Measurements from ENCODE around the gene OSCAR.

The OSCAR gene

GRCh38 chr19:54084410-54084809, 16.2 kb downstream of the OSCAR start:
- DNase-seq (ENCODE audit: low read depth): no peak

DNA sequence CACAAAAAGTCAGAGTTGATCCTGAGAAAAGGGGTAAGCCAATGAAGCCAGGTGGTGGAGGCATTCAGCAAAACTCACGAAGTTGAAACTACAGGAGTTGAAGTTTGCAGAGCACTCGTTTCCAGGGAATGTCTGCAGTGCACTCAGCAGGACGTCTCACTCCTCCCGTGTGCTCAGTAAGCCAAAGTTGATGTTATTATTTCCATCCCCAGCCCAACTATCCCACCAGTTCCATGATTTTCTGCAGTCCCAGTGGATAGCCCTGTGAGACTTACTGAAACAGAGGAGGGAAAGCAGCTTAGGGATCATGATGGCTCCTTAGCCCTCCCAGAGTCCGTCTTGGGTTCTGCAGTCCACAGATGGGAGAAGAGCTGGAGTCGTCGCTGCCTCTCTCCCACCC, 19.6 kb downstream of the OSCAR start, which contains the start of gene TARM1:
Gene TARM1 (minus strand): TSS at position 334 of the 400 bp plus-strand sequence. CDS start 25 bp downstream, at position 309.
- no peak for DNase-seq (ENCODE audit: low read depth)

GRCh38 chr19:54077334-54077733, 23.3 kb downstream of the OSCAR start:
- DNase-seq (ENCODE audit: low read depth): no peak

DNA sequence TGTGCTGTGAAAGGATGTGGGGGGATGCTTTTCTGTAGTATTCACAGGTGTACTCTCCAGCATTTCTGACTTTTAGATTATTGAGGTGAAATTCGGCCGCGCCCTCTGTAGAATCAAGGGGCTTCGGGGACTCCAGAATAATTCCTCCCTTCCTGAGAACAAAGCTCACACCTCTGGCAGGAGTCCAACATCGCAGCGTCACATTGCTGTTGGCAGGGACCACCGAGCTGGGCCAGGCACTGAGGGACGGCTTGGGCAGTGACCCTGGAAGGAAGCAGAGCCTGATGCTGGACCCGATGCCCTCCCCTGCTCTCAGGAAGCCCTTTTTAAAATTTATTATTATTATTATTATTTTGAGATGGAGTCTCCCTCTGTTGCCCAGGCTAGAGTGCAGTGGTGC, 25.8 kb downstream of the OSCAR start:
- DNase-seq (ENCODE audit: low read depth): no peak

DNA sequence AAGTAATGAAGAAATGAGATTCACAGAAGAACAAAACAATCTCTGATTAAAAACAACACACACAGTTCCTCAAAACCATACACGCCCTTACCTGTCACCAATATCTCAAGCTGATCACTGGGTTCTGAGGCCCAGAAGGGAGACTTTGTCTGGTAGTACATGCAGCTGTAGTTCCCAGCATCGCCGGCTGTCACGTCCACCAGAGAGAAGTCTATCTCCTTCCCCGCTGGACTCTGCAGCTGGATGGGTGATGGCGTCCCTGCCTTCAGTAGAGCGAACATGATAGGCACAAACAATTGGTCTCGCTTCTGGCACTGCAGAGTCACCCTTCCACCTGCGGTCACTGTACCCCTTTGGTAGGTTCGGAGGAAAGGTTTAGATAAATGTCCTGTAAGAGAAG, 26.8 kb downstream of the OSCAR start:
- no peak for DNase-seq (ENCODE audit: low read depth)

GRCh38 chr19:54069470-54069869, 31.1 kb downstream of the OSCAR start:
- no peak for DNase-seq (ENCODE audit: low read depth)

- no peak for DNase-seq (ENCODE audit: low read depth)
These were observed 37.1 kb downstream of the OSCAR start, which contains the start of gene VSTM1 for GRCh38 chr19:54063350-54064116. Gene VSTM1, minus strand, starts transcription at chr19:54063897. Its CDS starts 120 bp downstream, at chr19:54063777.

- DNase-seq (ENCODE audit: low read depth): no peak
These were observed 38.0 kb downstream of the OSCAR start for GRCh38 chr19:54062643-54063042.

- no peak for DNase-seq (ENCODE audit: low read depth)
These were observed 53.0 kb downstream of the OSCAR start for GRCh38 chr19:54047616-54048015.

- DNase-seq (ENCODE audit: low read depth): no peak
These were observed 54.8 kb downstream of the OSCAR start for GRCh38 chr19:54045771-54046170.

Measured in fibroblast of the conjunctiva (primary cell).